Measurements from ENCODE around the gene KLK7.

GRCh38 chr19:50968716-50969412, 14.9 kb downstream of the KLK7 start:
- TF ChIP-seq, protein P1, sequence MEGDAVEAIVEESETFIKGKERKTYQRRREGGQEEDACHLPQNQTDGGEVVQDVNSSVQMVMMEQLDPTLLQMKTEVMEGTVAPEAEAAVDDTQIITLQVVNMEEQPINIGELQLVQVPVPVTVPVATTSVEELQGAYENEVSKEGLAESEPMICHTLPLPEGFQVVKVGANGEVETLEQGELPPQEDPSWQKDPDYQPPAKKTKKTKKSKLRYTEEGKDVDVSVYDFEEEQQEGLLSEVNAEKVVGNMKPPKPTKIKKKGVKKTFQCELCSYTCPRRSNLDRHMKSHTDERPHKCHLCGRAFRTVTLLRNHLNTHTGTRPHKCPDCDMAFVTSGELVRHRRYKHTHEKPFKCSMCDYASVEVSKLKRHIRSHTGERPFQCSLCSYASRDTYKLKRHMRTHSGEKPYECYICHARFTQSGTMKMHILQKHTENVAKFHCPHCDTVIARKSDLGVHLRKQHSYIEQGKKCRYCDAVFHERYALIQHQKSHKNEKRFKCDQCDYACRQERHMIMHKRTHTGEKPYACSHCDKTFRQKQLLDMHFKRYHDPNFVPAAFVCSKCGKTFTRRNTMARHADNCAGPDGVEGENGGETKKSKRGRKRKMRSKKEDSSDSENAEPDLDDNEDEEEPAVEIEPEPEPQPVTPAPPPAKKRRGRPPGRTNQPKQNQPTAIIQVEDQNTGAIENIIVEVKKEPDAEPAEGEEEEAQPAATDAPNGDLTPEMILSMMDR (IDR thresholded peaks at IDR 0.05; ENCODE audit: extremely low read depth in 1 of 2, insufficient read depth in 1 of 2, low read depth in 1 of 2, low read length in 2 of 2), result no peak
- no peak for TF ChIP-seq POLR2AphosphoS5 (IDR thresholded peaks at IDR 0.05; ENCODE audit: insufficient read depth, low read depth, low read length)
- TF ChIP-seq FOS (IDR thresholded peaks at IDR 0.05; ENCODE audit: borderline replicate concordance, insufficient read depth, low read length), result no peak
- TF ChIP-seq EZH2 (IDR thresholded peaks at IDR 0.05; ENCODE audit: borderline replicate concordance, low read depth, low read length, severe bottlenecking), result no peak

All from endothelial cell of umbilical vein (primary cell).